Measurements from ENCODE around the gene THOC3.
"Not testable (repeated sequence)": the region's sequence is repeated elsewhere in the genome, so short reads cannot be mapped to it uniquely, and the experiment has no call there.

DNA sequence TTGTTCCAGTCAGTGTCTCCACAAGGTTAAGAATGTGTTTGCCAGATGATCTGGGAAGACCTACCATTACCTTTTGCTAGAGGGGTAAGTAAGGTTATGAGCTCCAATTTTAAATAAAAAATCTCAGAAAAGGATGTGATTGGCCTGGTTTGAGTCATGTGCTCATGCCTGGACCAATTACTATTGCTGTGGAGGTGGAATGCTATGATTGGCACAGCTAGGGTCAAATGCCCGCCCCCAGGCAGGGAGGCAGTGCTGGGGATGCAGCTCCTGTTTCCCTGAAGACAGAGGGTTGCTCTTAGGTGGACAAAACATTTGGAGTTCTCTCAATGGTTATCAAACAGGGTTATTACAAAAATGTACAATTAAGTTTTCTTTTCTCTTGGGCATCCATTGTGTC, 29.6 kb downstream of the THOC3 start:
- TF ChIP-seq EZH2 (IDR thresholded peaks at IDR 0.05; ENCODE audit: low read depth, low read length, severe bottlenecking); POLR2AphosphoS5 (IDR thresholded peaks at IDR 0.05; ENCODE audit: low read depth, low read length); KDM5A (IDR thresholded peaks at IDR 0.05; ENCODE audit: low read length): not testable (repeated sequence)
